Suppressor macrophage treated with lipopolysaccharide for 1 hour (primary cell): ENCODE measurements around the gene LACRT.

Experiments
- DNase-seq, 3 donors: peaks; one replicate each; pipeline ENCODE4 v3.0.0-alpha.2; 2020 to 2022

LACRT gene

DNA sequence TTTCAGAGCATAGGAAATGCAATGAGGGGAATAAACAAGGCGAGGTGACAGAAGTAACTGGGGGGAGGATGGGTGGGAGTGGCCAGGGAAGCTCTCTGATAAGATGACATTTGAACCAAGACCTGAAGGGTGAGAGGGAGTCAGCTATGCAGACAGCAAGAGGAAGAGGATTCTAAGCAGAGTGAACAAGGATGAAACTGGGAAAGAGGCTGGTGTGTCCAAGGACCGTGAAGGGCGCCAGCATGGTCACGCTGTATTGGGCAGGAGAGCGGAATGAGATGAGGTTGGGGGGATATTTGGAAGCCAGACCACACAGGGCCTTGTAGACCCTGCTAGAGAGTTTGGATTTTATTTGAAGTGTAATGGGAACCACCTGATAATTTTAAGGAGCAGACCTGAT lies 35.7 kb downstream of the LACRT start:
- no peak for DNase-seq

DNA sequence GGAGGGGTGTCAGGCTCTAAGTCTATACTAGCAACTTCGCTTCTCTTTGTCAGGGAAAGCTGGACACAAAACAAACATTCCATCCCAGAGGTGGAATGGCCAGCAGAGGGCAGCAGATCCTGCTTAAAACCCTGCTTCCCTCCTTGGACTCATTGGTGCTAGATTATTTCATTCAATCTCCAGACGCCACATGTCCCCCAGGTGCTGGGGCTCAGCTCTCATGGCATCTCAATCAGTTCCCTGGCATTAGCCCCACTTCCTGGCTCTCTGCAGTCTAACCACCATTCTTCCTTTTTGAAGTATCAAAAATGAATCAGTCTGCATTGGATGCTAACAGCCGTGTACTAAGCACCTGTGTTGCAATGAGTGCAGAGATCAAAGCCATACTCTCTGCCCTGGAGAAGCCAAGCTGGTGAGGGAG lies 38.2 kb downstream of the LACRT start:
- DNase-seq: peak; percentile 68 to 84 (median 75)

DNA sequence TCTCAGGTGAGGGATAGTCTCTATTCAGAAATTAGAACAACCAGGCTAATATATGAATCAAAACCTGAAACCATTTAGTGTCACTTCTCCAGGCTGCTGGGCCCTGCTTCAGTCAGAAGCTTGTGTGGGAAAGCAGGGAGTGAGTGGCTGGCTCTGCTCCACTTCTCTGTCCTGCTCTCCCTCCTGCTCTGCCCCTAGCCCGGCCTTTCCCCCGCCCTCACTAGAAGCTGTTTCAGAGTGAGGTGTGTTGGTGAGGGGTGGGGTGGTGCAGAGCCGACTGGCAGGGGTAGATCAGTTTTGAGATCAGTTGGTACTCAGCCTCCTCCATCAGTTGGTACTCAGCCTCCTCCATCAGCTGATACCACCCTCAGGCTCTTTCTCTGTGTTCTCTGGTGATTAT lies 39.2 kb downstream of the LACRT start:
- DNase-seq: no peak

DNA sequence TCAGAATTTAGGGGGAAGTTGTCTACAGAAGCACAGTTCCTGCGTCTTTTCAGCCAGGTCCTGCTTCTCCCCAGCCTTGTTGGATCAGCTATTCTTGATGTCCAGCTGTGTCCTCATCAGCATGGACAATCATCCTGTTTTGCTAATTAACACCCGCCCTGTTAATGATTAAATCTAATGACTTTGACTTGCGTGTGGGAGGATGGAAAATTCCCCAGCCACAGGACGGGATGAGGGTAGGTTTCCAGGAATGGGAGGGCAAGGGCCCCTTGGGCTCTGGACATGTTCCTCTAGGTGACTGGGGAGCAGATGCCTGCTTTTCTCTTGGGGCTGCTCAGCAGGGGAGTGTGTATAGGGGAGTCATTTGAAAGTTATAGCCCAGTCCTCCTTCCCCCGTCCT lies 41.0 kb downstream of the LACRT start:
- peak; percentile 35 to 40 (median 37) for DNase-seq

DNA sequence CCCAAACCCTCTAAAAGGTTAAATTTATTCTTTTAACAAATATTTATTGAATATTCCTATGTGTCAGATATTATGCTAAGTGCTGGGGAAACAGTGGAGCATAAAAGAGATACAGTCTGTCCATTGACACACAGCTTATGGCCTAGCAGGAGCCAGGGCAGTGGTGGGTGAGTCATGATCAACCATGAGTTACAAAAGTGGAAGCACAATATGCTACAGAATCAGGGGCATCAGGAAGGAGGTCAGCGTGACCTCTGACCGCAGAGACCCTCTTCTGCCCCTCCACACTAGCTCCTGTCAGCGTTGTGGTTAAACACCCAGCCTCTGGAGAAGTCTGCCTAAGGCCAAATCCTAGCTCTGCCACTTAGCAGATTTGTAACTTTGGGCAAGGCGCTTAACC lies 41.6 kb downstream of the LACRT start:
- peak; percentile 73 to 78 (median 75) for DNase-seq

DNA sequence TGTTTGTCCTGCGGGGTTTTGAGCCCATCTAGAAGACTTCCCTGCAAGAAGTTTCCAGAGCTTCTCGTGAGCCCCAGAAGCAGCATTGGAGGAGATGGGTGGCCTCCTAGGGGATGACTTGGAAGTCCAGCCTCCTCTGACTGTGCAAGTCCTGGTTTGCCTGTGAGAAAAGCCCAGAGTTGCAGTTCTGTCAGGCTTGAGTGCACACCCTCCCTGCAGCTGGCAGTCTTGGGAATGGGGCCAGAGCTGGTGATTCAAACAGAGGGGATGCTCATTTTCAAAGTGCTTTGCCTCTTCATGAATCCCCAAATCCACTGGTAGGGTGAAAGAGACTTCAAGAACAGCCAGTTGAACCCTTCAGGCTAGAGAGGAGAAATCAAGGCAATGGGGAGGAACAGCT lies 42.4 kb downstream of the LACRT start:
- peak; percentile 21 to 38 (median 35) for DNase-seq

DNA sequence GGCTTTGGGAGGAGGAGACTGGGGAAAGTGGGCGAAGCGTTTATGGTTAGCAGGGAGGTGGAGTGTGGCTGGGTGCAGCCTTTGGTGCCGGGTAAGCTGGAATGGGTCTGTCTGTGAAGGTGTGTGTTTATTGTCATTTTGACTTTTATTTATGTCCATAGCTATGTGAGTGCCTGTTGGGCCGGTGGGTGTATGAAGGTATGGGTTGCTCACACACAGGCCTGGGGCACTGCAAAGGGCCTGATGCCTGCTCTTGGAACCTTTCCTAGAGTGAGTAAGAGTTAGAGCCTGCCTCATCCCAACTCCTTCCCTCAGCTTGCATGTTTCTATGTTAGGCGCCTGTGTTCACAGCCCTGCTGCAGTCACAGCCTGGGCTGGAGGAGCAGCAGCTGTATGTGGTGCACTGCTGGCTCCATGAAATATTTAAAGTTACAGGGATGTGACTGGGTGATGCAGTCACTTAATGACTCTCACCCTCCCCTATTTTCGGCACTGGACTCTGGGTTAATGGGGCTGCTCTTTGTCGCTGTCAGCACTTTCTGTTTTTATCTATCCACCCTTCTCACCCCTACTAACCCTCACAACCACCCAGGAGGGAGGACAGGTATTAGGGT lies 43.6 kb downstream of the LACRT start:
- DNase-seq: no peak

DNA sequence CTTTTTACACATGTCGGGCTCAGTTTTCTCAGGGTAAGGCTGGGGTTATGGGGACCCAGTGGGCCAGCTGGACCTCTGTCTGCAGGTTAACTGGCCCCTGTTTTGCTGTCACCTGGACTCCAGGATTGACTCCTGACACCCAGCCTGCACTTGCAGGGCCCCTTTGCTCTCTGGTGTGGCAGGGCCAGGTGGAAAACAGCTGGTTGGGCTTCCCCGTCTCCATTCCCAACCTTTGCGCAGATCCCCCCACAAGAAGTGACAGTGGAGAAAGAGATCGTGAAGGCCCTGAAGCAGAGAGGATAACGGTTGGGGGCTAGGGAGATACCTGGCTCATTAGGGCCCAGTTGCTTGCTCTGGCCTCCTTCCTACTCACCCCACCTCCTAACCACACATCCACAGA lies 44.7 kb downstream of the LACRT start:
- DNase-seq: no peak

DNA sequence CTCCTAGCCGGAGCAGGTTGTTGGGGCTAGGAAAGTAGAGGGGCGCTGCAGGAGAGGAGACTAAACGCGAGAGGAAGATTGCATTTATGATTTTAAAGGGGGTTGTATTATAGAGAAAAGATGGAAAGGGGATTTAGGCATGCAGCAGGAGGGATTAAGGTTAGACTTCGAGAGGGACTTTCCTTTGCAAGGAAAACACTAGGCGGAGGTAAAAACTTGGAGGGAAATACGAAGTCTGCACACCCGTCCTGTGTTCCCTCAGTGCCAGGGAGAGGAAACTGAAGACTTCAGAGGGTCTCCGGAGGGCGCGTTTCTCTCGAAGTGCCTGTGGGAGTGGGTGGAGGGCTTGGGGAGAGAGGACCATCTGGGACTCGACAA lies 45.8 kb downstream of the LACRT start:
- no peak for DNase-seq

DNA sequence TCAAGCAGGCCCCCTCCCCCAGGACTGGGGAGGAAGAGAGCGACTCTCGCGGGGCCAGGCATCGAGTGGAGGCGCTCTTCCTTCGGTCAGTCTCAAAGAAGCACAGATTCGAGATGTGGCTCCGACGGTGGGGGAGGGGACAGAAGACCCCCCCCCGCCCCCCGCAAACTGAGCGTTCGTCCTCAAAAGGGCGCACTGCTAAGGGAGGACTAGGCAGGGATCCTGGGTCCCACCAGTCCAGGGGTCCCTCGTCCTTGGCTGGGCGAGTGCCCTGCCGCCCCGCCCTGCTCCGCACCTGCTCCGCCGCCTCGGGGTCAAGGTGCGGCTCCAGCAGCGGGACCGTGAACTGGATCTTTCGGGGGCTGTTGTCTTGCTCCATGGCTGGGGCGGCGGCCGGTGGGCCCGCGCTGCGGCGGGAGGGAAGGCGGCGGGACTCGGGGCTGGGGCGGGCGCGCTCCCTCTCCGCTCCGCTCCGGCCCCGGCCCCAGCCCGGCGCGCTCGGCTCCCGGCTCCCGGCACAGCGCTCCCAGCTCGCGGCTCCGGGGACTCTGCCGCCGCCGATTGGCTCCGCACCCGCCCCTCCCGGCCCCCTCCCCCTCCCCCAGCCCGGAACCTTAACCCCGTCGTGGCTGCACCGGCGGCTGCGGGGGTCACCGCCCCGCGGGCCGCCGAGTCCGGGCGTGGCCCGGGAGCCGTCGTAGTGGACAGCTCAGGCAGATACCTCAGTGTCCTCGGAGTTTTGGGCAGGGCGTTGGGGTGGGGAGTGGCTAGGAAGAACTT lies 46.4 kb downstream of the LACRT start, which contains the start of gene PPP1R1A:
TSS of gene PPP1R1A (minus strand) at position 550 of the 780 bp plus-strand sequence. CDS start at position 379, 171 bp downstream.
- peak in 2 of 3 donors; percentile 26 to 50 for DNase-seq

DNA sequence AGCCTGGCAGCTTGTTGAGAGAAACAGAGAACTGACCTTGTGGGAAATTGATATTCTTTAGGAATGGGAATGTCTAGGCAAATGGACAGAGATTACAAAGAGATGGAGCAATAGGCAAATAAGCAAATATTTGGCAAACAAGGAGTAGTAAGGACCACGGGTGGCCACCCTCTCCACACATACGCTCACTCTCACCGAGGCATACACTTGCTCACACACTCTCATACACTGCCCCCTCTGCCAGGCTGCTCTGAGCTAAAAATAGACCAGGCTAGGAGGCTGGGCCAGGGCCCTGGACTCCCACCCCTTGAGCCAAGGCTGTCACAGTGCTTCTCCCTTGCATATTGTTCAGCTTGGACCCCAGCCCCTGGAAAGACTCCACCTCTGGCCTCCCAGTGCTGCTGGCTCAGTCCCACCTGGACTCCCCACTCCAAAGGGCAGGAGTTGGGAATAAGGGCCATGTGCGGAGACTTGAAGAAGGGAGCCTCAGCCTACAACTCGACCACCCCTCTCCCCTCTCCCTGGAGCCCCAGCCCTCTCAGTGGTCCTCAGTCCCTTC lies 47.3 kb downstream of the LACRT start:
- no peak for DNase-seq

DNA sequence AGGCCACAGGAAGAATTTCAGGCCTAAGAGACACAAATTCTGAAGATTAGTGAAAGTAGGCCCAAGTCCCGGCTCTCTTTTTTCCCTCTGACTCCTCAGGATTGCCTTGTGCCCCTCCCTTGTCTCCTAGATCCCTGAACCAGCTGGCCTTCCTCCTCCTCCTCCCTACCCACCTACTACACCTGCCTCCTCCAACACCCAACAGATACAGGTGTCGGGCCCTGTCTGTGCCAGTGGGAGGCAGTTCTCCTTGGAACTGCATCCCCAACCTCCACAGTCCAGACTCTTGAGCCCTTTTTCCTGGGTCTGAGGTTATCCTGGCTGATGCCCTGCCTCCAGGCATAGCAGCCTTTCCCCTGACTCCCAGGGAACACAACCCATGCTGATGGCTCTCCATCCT lies 48.1 kb downstream of the LACRT start:
- DNase-seq: no peak

DNA sequence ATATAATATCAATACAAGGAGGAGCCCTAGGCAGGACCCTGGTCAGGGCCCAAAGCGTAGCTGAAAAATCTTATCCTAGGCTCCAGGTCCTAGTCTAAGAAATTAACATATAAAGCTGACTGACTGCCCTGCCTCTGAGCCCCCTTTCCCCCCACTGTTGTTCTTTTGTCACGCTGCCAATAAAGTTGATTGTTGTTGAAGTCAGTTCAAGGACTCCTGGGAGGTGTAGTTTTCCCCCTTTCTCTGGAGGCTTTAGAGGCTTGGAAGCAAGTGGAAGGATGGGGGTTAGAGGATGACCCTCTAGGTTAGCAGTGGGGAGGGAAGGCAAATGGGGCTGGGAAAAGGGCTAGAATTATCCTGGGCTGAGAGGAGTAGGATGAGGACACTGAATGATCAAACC lies 49.5 kb downstream of the LACRT start:
- DNase-seq: no peak

DNA sequence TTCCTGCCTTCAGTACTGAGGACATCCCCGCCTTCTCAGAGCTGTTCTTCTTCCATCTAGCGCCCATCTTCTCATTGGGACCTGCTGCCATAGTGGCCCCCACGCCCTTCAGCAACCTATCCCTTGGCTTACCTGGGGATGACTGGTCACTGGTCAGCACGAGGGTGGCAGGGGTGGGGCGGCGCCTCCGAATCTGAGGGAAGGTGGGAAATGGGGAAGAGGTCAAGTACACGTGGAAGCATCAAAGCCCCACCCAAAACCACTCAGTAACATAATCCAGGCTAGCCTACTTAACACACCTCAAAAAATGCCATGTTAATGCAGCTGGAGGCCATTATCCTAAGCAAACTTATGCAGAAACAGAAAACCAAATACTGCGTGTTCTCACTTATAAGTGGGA lies 50.6 kb downstream of the LACRT start:
- DNase-seq: no peak

DNA sequence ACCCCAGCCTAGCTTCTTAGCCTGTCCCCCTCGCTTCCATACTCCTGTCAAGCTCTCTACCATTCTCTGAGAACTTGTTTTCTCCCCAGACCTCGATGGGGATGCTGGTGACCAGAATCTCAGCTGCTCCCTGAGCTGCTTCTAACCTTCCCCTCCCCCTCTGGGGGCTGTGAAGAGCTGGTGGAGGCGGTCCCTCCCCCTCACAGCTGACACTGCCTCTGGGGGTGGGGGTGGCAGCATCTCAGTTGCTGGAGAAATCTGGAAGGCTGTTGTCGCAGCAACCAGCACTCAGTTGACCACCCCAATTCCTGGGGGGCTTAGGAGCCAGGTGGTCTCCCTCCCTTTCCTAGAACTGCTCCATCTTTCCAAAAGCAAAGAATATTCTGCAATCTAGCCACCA lies 51.0 kb downstream of the LACRT start:
- DNase-seq: no peak

DNA sequence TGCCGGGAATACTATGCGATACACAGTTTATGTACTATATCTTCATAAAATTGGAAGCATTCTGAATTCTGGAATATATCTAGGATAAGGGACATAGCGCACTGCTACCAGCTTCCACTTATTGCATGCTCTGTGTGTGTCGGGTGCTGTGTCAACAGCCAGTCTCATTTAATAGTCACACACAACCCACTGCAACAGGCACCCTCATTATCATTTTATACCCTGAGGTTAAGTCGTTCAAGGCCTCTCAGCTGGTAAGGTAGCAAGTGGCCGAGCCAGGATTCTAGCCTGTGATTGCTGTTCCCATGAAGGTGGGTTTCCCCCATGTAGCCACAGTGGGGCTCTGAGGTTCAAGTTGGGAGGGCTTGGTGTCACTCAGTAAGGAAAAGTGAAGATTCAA lies 53.3 kb downstream of the LACRT start:
- DNase-seq: no peak
